Endodermal cell (in vitro differentiated cells): ENCODE results near the gene RPAP3. TPM values are rescaled to one million over a fixed set of nuclear protein-coding genes. Genes with fewer than 3 reads are reported as not detected.

Experiments used
- DNase-seq: peaks from one replicate; pipeline ENCODE4 v3.0.0-alpha.2; 2017
- H3K27ac ChIP-seq: 2 replicates; pipeline ENCODE4 v1.5.1; 2013; ENCODE audit warnings: mild to moderate bottlenecking, low read depth, low read length, moderate library complexity
- H3K27me3 ChIP-seq: 2 replicates; pipeline ENCODE4 v1.6.1; 2013; ENCODE audit warnings: mild to moderate bottlenecking, low read length, moderate library complexity; ENCODE audit not compliant: insufficient read depth, control insufficient read depth, poor library complexity, severe bottlenecking
- H3K36me3 ChIP-seq: 2 replicates; pipeline ENCODE4 v1.7.0; 2013; ENCODE audit warnings: mild to moderate bottlenecking, low read length, moderate library complexity; ENCODE audit not compliant: control insufficient read depth, insufficient read depth
- H3K4me1 ChIP-seq: one replicate; pipeline ENCODE4 v1.7.0; 2013; ENCODE audit warnings: low read length; ENCODE audit not compliant: control insufficient read depth, insufficient read depth
- H3K4me3 ChIP-seq: 2 replicates; pipeline ENCODE4 v1.5.1; 2013; ENCODE audit warnings: mild to moderate bottlenecking, low read length, moderate library complexity
- H3K9ac ChIP-seq: 2 replicates; pipeline ENCODE4 v1.6.1; 2013; ENCODE audit warnings: mild to moderate bottlenecking, low read length, moderate library complexity; ENCODE audit not compliant: poor library complexity, severe bottlenecking; ENCODE audit errors: extremely low read depth
- H3K9me3 ChIP-seq: 2 replicates; pipeline ENCODE4 v1.6.1; 2013; ENCODE audit warnings: mild to moderate bottlenecking, low read length, moderate library complexity; ENCODE audit not compliant: control insufficient read depth
- H3K27ac Mint-ChIP-seq: 2 replicates; pipeline ENCODE4 v1.8.0; 2020; ENCODE audit warnings: mixed read lengths
- H3K27me3 Mint-ChIP-seq: 2 replicates; pipeline ENCODE4 v1.8.0; 2021; ENCODE audit warnings: mild to moderate bottlenecking, mixed read lengths; ENCODE audit not compliant: insufficient read depth
- H3K36me3 Mint-ChIP-seq: 2 replicates; pipeline ENCODE4 v1.8.0; 2020; ENCODE audit warnings: low read depth, mixed read lengths
- H3K4me1 Mint-ChIP-seq: 2 replicates; pipeline ENCODE4 v1.8.0; 2020; ENCODE audit warnings: mixed read lengths
- H3K4me3 Mint-ChIP-seq: 2 replicates; pipeline ENCODE4 v1.8.0; 2020; ENCODE audit warnings: mild to moderate bottlenecking, moderate library complexity, mixed read lengths
- H3K9me3 Mint-ChIP-seq: 2 replicates; pipeline ENCODE4 v1.8.0; 2020; ENCODE audit warnings: mild to moderate bottlenecking, mixed read lengths
- CTCF ChIP-seq: fragments of 200-600 bp; sonication (generic); conservative IDR thresholded peaks from 2 replicates; pipeline ENCODE4 v1.5.0; 2021; ENCODE audit warnings: antibody characterized with exemption, mild to moderate bottlenecking
- WGBS, 2 experiments: methylation state at CpG; one replicate each; pipeline versions ENCODE4 v1.1.5 to v1.1.7; 2013; ENCODE audit warnings: missing lambda C conversion rate in 2 of 2, mixed read lengths in 1 of 2; ENCODE audit not compliant: insufficient coverage in 1 of 2, insufficient read length in 1 of 2; 5-methylcytosine and 5-hydroxymethylcytosine counted together
- total RNA-seq, 2 donors: library from RNA; stranded (reverse); fragmentation: NEBNext Ultra II Directional in 1 of 2; extraction: Animal tissue kit (Norgen Biotek cat#: 25700) in 1 of 2; gene quantifications; 2 replicates in 1 of 2; 3 replicates in 1 of 2; pipeline ENCODE4 v1.2.1, GENCODE V29; 2021

Gene RPAP3
- total RNA-seq, 2 donors from 2014 or later, result 52.0 to 56.9 TPM

GRCh38 chr12:47730341-47730744 is 24.5 kb upstream of the RPAP3 start:
- H3K9ac ChIP-seq, result no peak overlapping the region
- H3K36me3 ChIP-seq, result no peaks in the 10 kb centered on the region
- no peaks in the 10 kb centered on the region for H3K9me3 ChIP-seq
- no peaks in the 10 kb centered on the region for H3K4me1 ChIP-seq
- Mint-ChIP-seq H3K27ac (no peak overlapping the region), H3K27me3 (peaks cover 8% of the 10 kb centered on the region), H3K36me3 (no peaks in the 10 kb centered on the region), H3K9me3 (no peaks in the 10 kb centered on the region), H3K4me3 (no peak overlapping the region), H3K4me1 (peaks cover 10% of the 10 kb centered on the region)
- 93 to 96% methylated on average over 7 of the region's 8 CpGs for WGBS, 2 experiments
- DNase-seq, result no peak
- no peaks in the 10 kb centered on the region for H3K27me3 ChIP-seq
- no peak for TF ChIP-seq CTCF
- H3K4me3 ChIP-seq, result no peak overlapping the region
- H3K27ac ChIP-seq, result no peak overlapping the region

GRCh38 chr12:47729233-47729632 is 23.4 kb upstream of the RPAP3 start:
- no peaks in the 10 kb centered on the region for H3K27me3 ChIP-seq
- H3K36me3 ChIP-seq, result no peaks in the 10 kb centered on the region
- H3K27ac ChIP-seq, result no peak overlapping the region
- H3K36me3 Mint-ChIP-seq, result no peaks in the 10 kb centered on the region
- H3K4me3 ChIP-seq, result no peak overlapping the region
- no peak overlapping the region for H3K4me3 Mint-ChIP-seq
- no peaks in the 10 kb centered on the region for H3K9me3 Mint-ChIP-seq
- H3K4me1 Mint-ChIP-seq, result no peaks in the 10 kb centered on the region
- H3K9me3 ChIP-seq, result no peaks in the 10 kb centered on the region
- no peak for TF ChIP-seq CTCF
- H3K27ac Mint-ChIP-seq, result no peak overlapping the region
- no peak for DNase-seq
- WGBS, 2 experiments, result 73 to 89% methylated on average over 2 to 3 of the region's 3 CpGs
- H3K9ac ChIP-seq, result no peak overlapping the region
- H3K4me1 ChIP-seq, result no peaks in the 10 kb centered on the region
- peaks cover 12% of the 10 kb centered on the region for H3K27me3 Mint-ChIP-seq

GRCh38 chr12:47725893-47726292 is 20.1 kb upstream of the RPAP3 start:
- Histone ChIP-seq H3K36me3 (no peaks in the 10 kb centered on the region), H3K27ac (no peak overlapping the region), H3K4me1 (no peaks in the 10 kb centered on the region), H3K9ac (no peak overlapping the region), H3K4me3 (no peak overlapping the region), H3K27me3 (no peaks in the 10 kb centered on the region), H3K9me3 (no peaks in the 10 kb centered on the region)
- WGBS, 2 experiments, result 73 to 75% methylated on average over 3 to 5 of the region's 5 CpGs
- H3K9me3 Mint-ChIP-seq, result no peaks in the 10 kb centered on the region
- TF ChIP-seq CTCF, result no peak
- DNase-seq, result no peak
- H3K27me3 Mint-ChIP-seq, result peaks cover 11% of the 10 kb centered on the region
- H3K27ac Mint-ChIP-seq, result no peak overlapping the region
- H3K36me3 Mint-ChIP-seq, result no peaks in the 10 kb centered on the region
- H3K4me3 Mint-ChIP-seq, result no peak overlapping the region
- H3K4me1 Mint-ChIP-seq, result no peaks in the 10 kb centered on the region
